GM13977 (cell line): ENCODE results near the gene PCNT.

Experiments
- DNase-seq: peaks from one replicate; pipeline ENCODE4 v3.0.0; 2012; ENCODE audit warnings: low spot score
- CTCF ChIP-seq: IDR thresholded peaks from 2 replicates; pipeline ENCODE4 v1.5.1; 2012; ENCODE audit warnings: mild to moderate bottlenecking, control low read depth; ENCODE audit not compliant: insufficient read depth; ENCODE audit errors: extremely low read depth, missing control alignments
- in situ Hi-C: fragments of 300-500 bp; cut with MboI; formaldehyde crosslinking; loops from one replicate; pipeline ENCODE4 v1.12.0; 2022; ENCODE audit warnings: low sequenced_read_pairs, low pct_unique_long_range_greater_than_20kb, mixed read lengths, inconsistent platforms; ENCODE audit not compliant: unreplicated experiment

The PCNT gene

GRCh38 chr21:46323227-46323709, 688 bp upstream of the PCNT start:
- TF ChIP-seq CTCF = no peak
- in situ Hi-C loops = no loop called here
- DNase-seq = no peak

GRCh38 chr21:46324390-46325072, 575 bp downstream of the PCNT start:
- in situ Hi-C loops = no loop called here
- peak; percentile 98 for DNase-seq
- TF ChIP-seq CTCF = peak; percentile 9

GRCh38 chr21:46325073-46325912, 1.3 kb downstream of the PCNT start:
- peak; percentile 40 for TF ChIP-seq CTCF
- peak; percentile 57 for DNase-seq
- in situ Hi-C loops = no loop called here

GRCh38 chr21:46326110-46326703, 2.3 kb downstream of the PCNT start:
- no peak for DNase-seq
- TF ChIP-seq CTCF = peak; percentile 35
- in situ Hi-C loops = no loop called here

GRCh38 chr21:46327711-46328110, 3.8 kb downstream of the PCNT start:
- in situ Hi-C loops = no loop called here
- no peak for DNase-seq
- no peak for TF ChIP-seq CTCF

GRCh38 chr21:46328151-46328550, 4.2 kb downstream of the PCNT start:
- no peak for DNase-seq
- in situ Hi-C loops = no loop called here
- TF ChIP-seq CTCF = no peak
